Pons (tissue), 1 donor: Measurements from ENCODE around the gene TRIM62.

ENCODE experiments used
- DNase-seq: peaks from one replicate; pipeline ENCODE4 v3.0.0-alpha.2; 2016; ENCODE audit warnings: low spot score

TRIM62 gene

GRCh38 chr1:33180226-33180910, 1.5 kb downstream of the TRIM62 start:
- DNase-seq: peak; percentile 88

- DNase-seq: no peak
Observed at GRCh38 chr1:33178836-33179439, 2.9 kb downstream of the TRIM62 start.

GRCh38 chr1:33177996-33178540, 3.8 kb downstream of the TRIM62 start:
- no peak for DNase-seq

- no peak for DNase-seq
Observed at GRCh38 chr1:33176887-33177286, 5.0 kb downstream of the TRIM62 start.

- DNase-seq: peak; percentile 61
Observed at GRCh38 chr1:33176362-33176850, 5.4 kb downstream of the TRIM62 start.

- DNase-seq: no peak
Observed at GRCh38 chr1:33175865-33176264, 6.0 kb downstream of the TRIM62 start.

GRCh38 chr1:33173091-33173490, 8.8 kb downstream of the TRIM62 start:
- no peak for DNase-seq

- DNase-seq: no peak
Observed at GRCh38 chr1:33171977-33172813, 9.6 kb downstream of the TRIM62 start.

- peak; percentile 85 for DNase-seq
Observed at GRCh38 chr1:33170351-33171274, 11.2 kb downstream of the TRIM62 start.

- DNase-seq: peak; percentile 90
Observed at GRCh38 chr1:33169290-33170055, 12.4 kb downstream of the TRIM62 start.

GRCh38 chr1:33168556-33169289, 13.1 kb downstream of the TRIM62 start:
- DNase-seq: no peak

GRCh38 chr1:33167650-33168447, 14.0 kb downstream of the TRIM62 start:
- no peak for DNase-seq

GRCh38 chr1:33165809-33166208, 16.0 kb downstream of the TRIM62 start:
- DNase-seq: no peak

- no peak for DNase-seq
Observed at GRCh38 chr1:33165209-33165608, 16.6 kb downstream of the TRIM62 start.

- DNase-seq: no peak
Observed at GRCh38 chr1:33163621-33164519, 18.0 kb downstream of the TRIM62 start.

- no peak for DNase-seq
Observed at GRCh38 chr1:33162141-33162540, 19.7 kb downstream of the TRIM62 start.

GRCh38 chr1:33161061-33161681, 20.7 kb downstream of the TRIM62 start:
- DNase-seq: peak; percentile 86

GRCh38 chr1:33159577-33159976, 22.3 kb downstream of the TRIM62 start:
- DNase-seq: no peak
